ENCODE measurements around the gene RO60. TPM values are rescaled to one million over a fixed set of nuclear protein-coding genes. Genes with fewer than 3 reads are reported as not detected.

Gene RO60
- total and polyA plus RNA-seq, 2 donors (not counting 1 experiment from before 2014, with no cell fraction given) = 8.2 to 66.4 TPM

DNA sequence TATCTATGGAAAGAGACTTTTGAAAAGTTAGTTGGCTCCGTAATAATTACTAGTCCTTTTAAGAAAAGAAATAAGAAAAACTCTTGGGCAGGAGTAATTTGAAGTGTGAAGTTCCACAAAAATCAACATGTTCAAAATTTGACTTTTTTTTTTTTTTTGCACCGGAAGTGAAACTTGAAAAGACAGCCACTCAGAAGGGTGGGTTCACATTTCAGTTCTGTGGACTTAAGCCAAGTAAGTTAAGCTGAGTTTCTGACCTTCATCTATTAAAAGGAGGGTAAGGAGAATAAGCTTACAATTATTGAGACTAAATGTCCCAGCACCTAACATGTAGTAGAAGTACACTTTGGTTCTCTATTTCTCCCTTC, 11.0 kb downstream of the RO60 start:
- Histone ChIP-seq H2AFZ (ENCODE audit: insufficient read depth, low read depth, low read length, poor library complexity, severe bottlenecking) (no peak overlapping the region), H3K9me3 (ENCODE audit: control extremely low read depth in 1 of 3, control insufficient read depth in 2 of 3, insufficient read depth in 1 of 3, low read length in 2 of 3) (no peaks in the 10 kb centered on the region), H3K9ac (ENCODE audit: low read length) (no peak overlapping the region), H4K20me1 (ENCODE audit: control insufficient read depth, insufficient read depth, low read length, poor library complexity, severe bottlenecking) (peaks cover 4% of the 10 kb centered on the region), H3K4me1 (ENCODE audit: control insufficient read depth in 2 of 2, insufficient read depth in 2 of 2, low read length in 2 of 2) (peaks cover 14% of the 10 kb centered on the region in 2 donors), H3K4me3 (ENCODE audit: control extremely low read depth in 1 of 5, extremely low read depth in 1 of 5, insufficient read depth in 1 of 5, low read depth in 2 of 5, low read length in 4 of 5) (no peak overlapping the region), H3K4me2 (replicated peaks; ENCODE audit: low read depth, low read length, poor library complexity, severe bottlenecking) (peak overlapping the region; percentile 38), H3K27me3 (replicated peaks in 1 of 4; ENCODE audit: control extremely low read depth in 1 of 4, control insufficient read depth in 3 of 4, insufficient read depth in 4 of 4, low read length in 3 of 4) (no peaks in the 10 kb centered on the region), H3K79me2 (ENCODE audit: control insufficient read depth, insufficient read depth, low read length) (peaks cover 42% of the 10 kb centered on the region), H3K27ac (ENCODE audit: low read length in 2 of 2) (peak overlapping the region; percentile 14 to 61), H3K36me3 (replicated peaks in 1 of 2; ENCODE audit: control extremely low read depth in 1 of 2, control insufficient read depth in 1 of 2, extremely low read depth in 1 of 2, insufficient read depth in 2 of 2, low read length in 1 of 2) (peaks cover 1 to 18% of the 10 kb centered on the region in 2 experiments)
- Mint-ChIP-seq H3K9me3 (ENCODE audit: insufficient read depth) (no peaks in the 10 kb centered on the region), H3K4me1 (peaks cover 44% of the 10 kb centered on the region), H3K27me3 (no peaks in the 10 kb centered on the region), H3K4me3 (peak overlapping the region; percentile 1), H3K27ac (peak overlapping the region; percentile 21)
- POLR2A ChIA-PET = interaction anchor here (0.6 kb wide), 1 partner anchor 51 kb away, joined by 3 read pairs; no protein-coding TSS in a partner anchor
- peak; percentile 24 for ATAC-seq (ENCODE audit: low read depth)
- no CpG with 5 or more reads among the region's 2 CpGs for WGBS (ENCODE audit: insufficient coverage)
- intact Hi-C loops (cut with micrococcal nuclease) = no loop called here
- TF ChIP-seq EZH2 (IDR thresholded peaks at IDR 0.05; ENCODE audit: borderline replicate concordance, insufficient read depth, low read depth, low read length, poor library complexity, severe bottlenecking) = no peak
- TF ChIP-seq CTCF (IDR thresholded peaks at IDR 0.05) = no peak
- CTCF ChIA-PET = interaction anchor here (1.4 kb wide), 1 partner anchor 51 kb away, joined by 5 read pairs; no protein-coding TSS in a partner anchor
- peak; percentile 35 for DNase-seq

GRCh38 chr1:193070942-193071341, 11.5 kb downstream of the RO60 start:
- TF ChIP-seq EZH2 (IDR thresholded peaks at IDR 0.05; ENCODE audit: borderline replicate concordance, insufficient read depth, low read depth, low read length, poor library complexity, severe bottlenecking) (no peak), CTCF (IDR thresholded peaks at IDR 0.05) (no peak)
- Histone ChIP-seq H3K4me1 (ENCODE audit: control insufficient read depth in 2 of 2, insufficient read depth in 2 of 2, low read length in 2 of 2) (peaks cover 14% of the 10 kb centered on the region in 2 donors), H3K4me3 (ENCODE audit: control extremely low read depth in 1 of 5, extremely low read depth in 1 of 5, insufficient read depth in 1 of 5, low read depth in 2 of 5, low read length in 4 of 5) (no peak overlapping the region), H3K9ac (ENCODE audit: low read length) (no peak overlapping the region), H3K9me3 (ENCODE audit: control extremely low read depth in 1 of 3, control insufficient read depth in 2 of 3, insufficient read depth in 1 of 3, low read length in 2 of 3) (no peaks in the 10 kb centered on the region), H3K79me2 (ENCODE audit: control insufficient read depth, insufficient read depth, low read length) (peaks cover 41% of the 10 kb centered on the region), H3K27me3 (replicated peaks in 1 of 4; ENCODE audit: control extremely low read depth in 1 of 4, control insufficient read depth in 3 of 4, insufficient read depth in 4 of 4, low read length in 3 of 4) (no peaks in the 10 kb centered on the region), H2AFZ (ENCODE audit: insufficient read depth, low read depth, low read length, poor library complexity, severe bottlenecking) (no peak overlapping the region), H4K20me1 (ENCODE audit: control insufficient read depth, insufficient read depth, low read length, poor library complexity, severe bottlenecking) (peaks cover 4% of the 10 kb centered on the region), H3K4me2 (replicated peaks; ENCODE audit: low read depth, low read length, poor library complexity, severe bottlenecking) (no peak overlapping the region), H3K27ac (ENCODE audit: low read length in 2 of 2) (peak overlapping the region in 1 of 2 donors; percentile 54), H3K36me3 (replicated peaks in 1 of 2; ENCODE audit: control extremely low read depth in 1 of 2, control insufficient read depth in 1 of 2, extremely low read depth in 1 of 2, insufficient read depth in 2 of 2, low read length in 1 of 2) (peaks cover 1 to 18% of the 10 kb centered on the region in 2 experiments)
- Mint-ChIP-seq H3K27me3 (no peaks in the 10 kb centered on the region), H3K4me1 (peaks cover 39% of the 10 kb centered on the region), H3K27ac (peak overlapping the region; percentile 59), H3K9me3 (ENCODE audit: insufficient read depth) (no peaks in the 10 kb centered on the region), H3K4me3 (no peak overlapping the region)
- WGBS (ENCODE audit: insufficient coverage) = 43% methylated on average over 1 of the region's 5 CpGs
- ChIA-PET POLR2A (interaction anchor here (0.6 kb wide), 1 partner anchor 50 kb away, joined by 3 read pairs; no protein-coding TSS in a partner anchor), CTCF (interaction anchor here (1.4 kb wide), 1 partner anchor 52 kb away, joined by 5 read pairs; no protein-coding TSS in a partner anchor)
- ATAC-seq (ENCODE audit: low read depth) (no peak), DNase-seq (no peak)
- intact Hi-C loops (cut with micrococcal nuclease) = no loop called here
